ENCODE results near the gene BCL2L11. TPM values are rescaled to one million over a fixed set of nuclear protein-coding genes. Genes with fewer than 3 reads are reported as not detected.

The BCL2L11 gene
- total RNA-seq, 1 experiment from 2014 or later, result 21.2 TPM

DNA sequence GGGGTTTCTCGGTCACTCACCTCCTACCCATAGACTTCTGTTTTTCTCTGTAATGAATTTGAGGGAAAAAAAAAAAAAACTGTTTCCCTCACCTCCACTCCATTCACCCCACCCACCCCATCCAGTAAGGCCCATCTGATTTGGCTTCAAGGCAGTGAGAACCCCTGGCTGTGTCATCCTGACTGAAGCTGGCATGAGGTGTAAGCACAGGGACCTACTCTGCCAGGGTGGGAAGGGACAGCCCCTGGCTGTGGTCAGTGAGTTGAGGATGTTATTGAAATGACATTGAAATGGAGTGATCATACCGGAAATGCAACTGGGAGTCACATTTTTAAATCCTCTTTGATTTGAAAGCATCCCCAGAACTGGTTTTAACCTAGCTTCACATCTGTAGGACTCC is 19.1 kb upstream of the BCL2L11 start:
- peak overlapping the region; percentile 54 for H3K18ac ChIP-seq (ENCODE audit: insufficient read length, low read depth, low read length)
- H4K91ac ChIP-seq (ENCODE audit: insufficient read length, low read depth, low read length), result no peak overlapping the region
- H3T11ph ChIP-seq (ENCODE audit: low read length), result no peak overlapping the region
- TF ChIP-seq, protein P1, sequence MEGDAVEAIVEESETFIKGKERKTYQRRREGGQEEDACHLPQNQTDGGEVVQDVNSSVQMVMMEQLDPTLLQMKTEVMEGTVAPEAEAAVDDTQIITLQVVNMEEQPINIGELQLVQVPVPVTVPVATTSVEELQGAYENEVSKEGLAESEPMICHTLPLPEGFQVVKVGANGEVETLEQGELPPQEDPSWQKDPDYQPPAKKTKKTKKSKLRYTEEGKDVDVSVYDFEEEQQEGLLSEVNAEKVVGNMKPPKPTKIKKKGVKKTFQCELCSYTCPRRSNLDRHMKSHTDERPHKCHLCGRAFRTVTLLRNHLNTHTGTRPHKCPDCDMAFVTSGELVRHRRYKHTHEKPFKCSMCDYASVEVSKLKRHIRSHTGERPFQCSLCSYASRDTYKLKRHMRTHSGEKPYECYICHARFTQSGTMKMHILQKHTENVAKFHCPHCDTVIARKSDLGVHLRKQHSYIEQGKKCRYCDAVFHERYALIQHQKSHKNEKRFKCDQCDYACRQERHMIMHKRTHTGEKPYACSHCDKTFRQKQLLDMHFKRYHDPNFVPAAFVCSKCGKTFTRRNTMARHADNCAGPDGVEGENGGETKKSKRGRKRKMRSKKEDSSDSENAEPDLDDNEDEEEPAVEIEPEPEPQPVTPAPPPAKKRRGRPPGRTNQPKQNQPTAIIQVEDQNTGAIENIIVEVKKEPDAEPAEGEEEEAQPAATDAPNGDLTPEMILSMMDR (conservative IDR thresholded peaks at IDR 0.05), result no peak
- peaks cover 4% of the 10 kb centered on the region in 2 experiments; a peak in 3 of 4 replicates for H3K4me1 Mint-ChIP-seq
- H2BK20ac ChIP-seq (ENCODE audit: low read depth, low read length, poor library complexity, severe bottlenecking), result no peak overlapping the region
- no peak for DNase-seq
- no peaks in the 10 kb centered on the region for H3K27me3 ChIP-seq (ENCODE audit: insufficient read depth, low read length)
- no peak overlapping the region for H4K8ac ChIP-seq (replicated peaks; ENCODE audit: insufficient read length, low read depth, low read length)
- WGBS (ENCODE audit: extremely low coverage, insufficient read length, low lambda C conversion rate), result no CpG with 5 or more reads among the region's 2 CpGs
- no peak overlapping the region for H2BK15ac ChIP-seq (ENCODE audit: low read depth, low read length)
- H2BK120ac ChIP-seq (ENCODE audit: low read depth, low read length, poor library complexity, severe bottlenecking), result no peak overlapping the region
- no peak overlapping the region for H3K27ac ChIP-seq (ENCODE audit: insufficient read length, low read depth, low read length)
- no peak overlapping the region for H2AK5ac ChIP-seq (ENCODE audit: insufficient read length, low read length)
- no peak overlapping the region for H2BK12ac ChIP-seq (ENCODE audit: insufficient read length, low read depth, low read length)
- no peak overlapping the region for H3K14ac ChIP-seq (ENCODE audit: insufficient read depth, low read length)
- H3K36me3 Mint-ChIP-seq (ENCODE audit: insufficient read depth in 1 of 3, low read depth in 3 of 3), result no peaks in the 10 kb centered on the region
- no peaks in the 10 kb centered on the region for H3K79me2 ChIP-seq (ENCODE audit: insufficient read depth, low read length)
- no peaks in the 10 kb centered on the region for H3K23me2 ChIP-seq (ENCODE audit: insufficient read length, low read depth, low read length, poor library complexity, severe bottlenecking)
- H3K9me3 Mint-ChIP-seq, result no peaks in the 10 kb centered on the region
- H3K9ac ChIP-seq (ENCODE audit: extremely low read depth, insufficient read length, low read length), result no peak overlapping the region
- no peaks in the 10 kb centered on the region for H3K79me1 ChIP-seq (ENCODE audit: insufficient read depth, low read depth, low read length, poor library complexity, severe bottlenecking)
- no peak overlapping the region for H3K27ac Mint-ChIP-seq
- H3K56ac ChIP-seq (ENCODE audit: insufficient read length, low read depth, low read length), result no peak overlapping the region
- no peaks in the 10 kb centered on the region for H4K20me1 ChIP-seq (ENCODE audit: control insufficient read depth, insufficient read depth, insufficient read length)
- no peak overlapping the region for H3K4me2 ChIP-seq (ENCODE audit: insufficient read depth, insufficient read length, low read length)
- H3K23ac ChIP-seq (ENCODE audit: insufficient read length, low read depth, low read length), result no peak overlapping the region
- no peak overlapping the region for H2BK5ac ChIP-seq (ENCODE audit: insufficient read length, low read length)
- H3K4me1 ChIP-seq (ENCODE audit: insufficient read depth, low read length), result no peaks in the 10 kb centered on the region
- no peaks in the 10 kb centered on the region for H3K9me3 ChIP-seq (ENCODE audit: control insufficient read depth, low read depth, low read length)
- no peak overlapping the region for H2AFZ ChIP-seq (ENCODE audit: low read length)
- no peak overlapping the region for H4K5ac ChIP-seq (ENCODE audit: insufficient read length, low read depth, low read length)
- no peak overlapping the region for H3K4me3 Mint-ChIP-seq
- H3K27me3 Mint-ChIP-seq (ENCODE audit: low read depth), result no peaks in the 10 kb centered on the region
- no peak overlapping the region for H3K4ac ChIP-seq (ENCODE audit: low read depth, low read length)

Data from H9 (cell line).